Measurements from ENCODE around the gene CDHR2.
A peak's percentile ranks its signal among the peaks of the same experiment; 100 is the strongest.
"Not testable (repeated sequence)": the region's sequence is repeated elsewhere in the genome, so short reads cannot be mapped to it uniquely, and the experiment has no call there.

The CDHR2 gene

DNA sequence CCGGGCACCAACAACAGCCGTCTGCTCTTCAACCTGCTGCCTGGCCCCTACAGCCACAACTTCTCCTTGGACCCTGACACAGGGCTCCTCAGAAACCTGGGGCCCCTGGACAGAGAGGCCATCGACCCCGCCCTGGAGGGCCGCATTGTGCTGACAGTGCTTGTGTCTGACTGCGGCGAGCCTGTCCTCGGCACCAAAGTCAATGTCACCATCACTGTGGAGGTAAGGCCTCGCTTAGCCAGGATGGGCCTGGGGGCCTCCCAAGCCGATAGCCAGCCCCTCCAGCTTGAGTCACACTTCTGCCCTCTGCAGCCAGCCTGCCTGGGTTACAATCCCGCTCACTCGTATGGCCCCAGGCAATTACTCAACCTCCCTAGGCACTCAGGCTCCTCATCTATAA lies 32.2 kb downstream of the CDHR2 start:
- H3K36me3 Mint-ChIP-seq, result peaks cover 2% of the 10 kb centered on the region
- ATAC-seq (ENCODE audit: low read depth) (no peak), DNase-seq (ENCODE audit: low spot score in 2 of 2) (no peak)
- peaks cover 3% of the 10 kb centered on the region for H3K27me3 Mint-ChIP-seq
- H3K4me1 Mint-ChIP-seq, result peaks cover 7% of the 10 kb centered on the region
- H3K9me3 Mint-ChIP-seq, result no peaks in the 10 kb centered on the region
- no peak overlapping the region for H3K4me3 Mint-ChIP-seq
- H3K27ac Mint-ChIP-seq, result no peak overlapping the region

DNA sequence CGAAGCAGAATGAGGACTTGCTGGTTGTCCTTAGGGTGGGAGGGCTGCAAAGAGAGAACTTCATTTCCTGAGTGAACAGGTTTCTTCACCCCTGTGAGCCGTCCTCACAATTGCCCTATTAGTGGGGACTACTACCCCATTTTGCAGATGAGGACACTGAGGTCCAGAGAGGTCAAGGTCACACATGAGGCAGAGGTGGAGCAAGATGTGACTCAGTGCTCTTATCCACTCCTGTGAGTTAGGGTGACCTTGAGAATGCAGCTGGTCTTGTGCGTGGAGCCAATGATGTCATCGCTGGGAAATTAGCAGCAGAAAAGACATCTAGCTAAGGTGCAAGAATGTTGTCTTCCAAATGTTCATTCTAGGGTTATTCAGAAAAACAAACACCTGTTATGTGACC lies 33.9 kb downstream of the CDHR2 start:
- ATAC-seq (ENCODE audit: low read depth), result no peak
- Mint-ChIP-seq H3K36me3 (peaks cover 2% of the 10 kb centered on the region), H3K4me1 (peaks cover 2% of the 10 kb centered on the region), H3K4me3 (no peak overlapping the region), H3K27me3 (no peaks in the 10 kb centered on the region), H3K27ac (no peak overlapping the region), H3K9me3 (no peaks in the 10 kb centered on the region)
- DNase-seq (ENCODE audit: low spot score in 2 of 2), result no peak

DNA sequence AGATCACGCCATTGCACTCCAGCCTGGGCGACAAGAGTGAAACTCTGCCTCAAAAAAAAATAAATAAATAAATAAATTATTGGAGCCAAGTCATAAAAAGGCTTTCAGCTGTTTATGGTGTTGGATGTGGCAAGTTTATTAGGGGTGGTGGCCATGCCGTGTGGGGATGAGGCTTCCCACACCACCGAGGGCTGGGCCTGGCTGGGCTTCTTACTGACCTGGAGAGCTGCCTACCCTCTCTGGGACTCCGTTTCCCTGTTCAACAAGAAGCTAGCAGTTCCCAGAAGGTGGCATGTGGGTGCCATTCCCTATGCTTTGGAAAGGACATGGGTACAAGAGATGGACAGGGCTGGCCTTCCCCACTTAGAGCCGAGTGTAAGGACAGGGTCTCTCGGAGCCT lies 38.3 kb downstream of the CDHR2 start:
- Mint-ChIP-seq H3K4me3 (no peak overlapping the region), H3K27me3 (peaks cover 2% of the 10 kb centered on the region), H3K36me3 (peaks cover 2% of the 10 kb centered on the region), H3K9me3 (no peaks in the 10 kb centered on the region), H3K4me1 (no peaks in the 10 kb centered on the region), H3K27ac (no peak overlapping the region)
- no peak for ATAC-seq (ENCODE audit: low read depth)
- DNase-seq (ENCODE audit: low spot score in 2 of 2), result no peak

DNA sequence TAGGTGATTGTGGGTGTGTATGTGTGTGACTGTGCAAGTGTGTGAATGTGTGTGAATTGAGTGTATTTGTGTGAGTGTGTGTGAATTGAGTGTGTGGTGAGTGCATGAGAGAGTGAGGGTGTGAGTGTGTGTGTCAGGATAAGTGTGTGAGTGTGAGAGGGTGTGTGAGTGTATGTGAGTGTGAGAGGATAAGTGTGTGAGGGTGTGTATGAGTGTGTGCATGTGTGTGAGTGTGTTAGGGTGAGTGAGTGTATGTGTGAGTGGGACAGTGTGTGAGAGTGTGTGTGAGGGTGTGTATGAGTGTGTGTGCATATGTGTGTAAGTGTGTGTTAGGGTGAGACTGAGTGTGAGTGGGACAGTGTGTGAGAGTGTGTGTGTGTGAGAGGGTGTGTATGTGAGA lies 39.2 kb downstream of the CDHR2 start:
- Mint-ChIP-seq H3K36me3 (peaks cover 2% of the 10 kb centered on the region), H3K4me3 (no peak overlapping the region), H3K27me3 (peaks cover 2% of the 10 kb centered on the region), H3K9me3 (no peaks in the 10 kb centered on the region), H3K4me1 (no peaks in the 10 kb centered on the region), H3K27ac (no peak overlapping the region)
- ATAC-seq (ENCODE audit: low read depth), result no peak
- DNase-seq (ENCODE audit: low spot score in 2 of 2), result no peak

DNA sequence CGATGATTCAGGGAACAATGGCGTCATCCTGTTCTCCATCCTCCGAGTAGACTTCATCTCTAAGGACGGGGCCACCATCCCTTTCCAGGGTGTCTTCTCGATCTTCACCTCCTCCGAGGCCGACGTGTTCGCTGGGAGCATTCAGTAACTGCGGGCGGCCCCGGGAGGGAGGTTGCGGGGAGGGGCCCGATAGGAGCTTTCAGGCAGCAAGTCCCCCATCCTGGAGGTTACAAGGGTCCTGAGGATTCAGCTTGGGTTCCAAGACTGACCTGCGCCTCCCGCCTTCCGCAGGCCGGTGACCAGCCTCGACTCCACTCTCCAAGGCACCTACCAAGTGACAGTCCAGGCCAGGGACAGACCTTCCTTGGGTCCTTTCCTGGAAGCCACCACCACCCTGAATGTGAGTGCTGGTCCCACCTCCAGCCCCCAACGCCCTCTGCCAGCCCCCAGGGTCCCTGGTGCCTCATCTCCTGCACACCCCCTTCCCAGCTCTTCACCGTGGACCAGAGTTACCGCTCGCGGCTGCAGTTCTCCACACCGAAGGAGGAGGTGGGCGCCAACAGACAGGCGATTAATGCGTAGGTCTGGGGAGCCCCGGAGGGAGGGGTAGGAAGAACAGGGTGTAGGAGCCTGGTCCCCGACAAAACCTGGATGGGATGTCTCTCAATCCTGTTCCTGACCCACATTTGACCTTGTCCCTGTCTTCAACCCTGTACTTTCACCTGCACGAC lies 40.1 kb downstream of the CDHR2 start:
- H3K36me3 Mint-ChIP-seq, result peaks cover 2% of the 10 kb centered on the region
- H3K27me3 Mint-ChIP-seq, result peaks cover 2% of the 10 kb centered on the region
- no peaks in the 10 kb centered on the region for H3K9me3 Mint-ChIP-seq
- ATAC-seq (ENCODE audit: low read depth) (no peak), DNase-seq (ENCODE audit: low spot score in 2 of 2) (no peak)
- no peak overlapping the region for H3K27ac Mint-ChIP-seq
- H3K4me1 Mint-ChIP-seq, result no peaks in the 10 kb centered on the region
- no peak overlapping the region for H3K4me3 Mint-ChIP-seq

DNA sequence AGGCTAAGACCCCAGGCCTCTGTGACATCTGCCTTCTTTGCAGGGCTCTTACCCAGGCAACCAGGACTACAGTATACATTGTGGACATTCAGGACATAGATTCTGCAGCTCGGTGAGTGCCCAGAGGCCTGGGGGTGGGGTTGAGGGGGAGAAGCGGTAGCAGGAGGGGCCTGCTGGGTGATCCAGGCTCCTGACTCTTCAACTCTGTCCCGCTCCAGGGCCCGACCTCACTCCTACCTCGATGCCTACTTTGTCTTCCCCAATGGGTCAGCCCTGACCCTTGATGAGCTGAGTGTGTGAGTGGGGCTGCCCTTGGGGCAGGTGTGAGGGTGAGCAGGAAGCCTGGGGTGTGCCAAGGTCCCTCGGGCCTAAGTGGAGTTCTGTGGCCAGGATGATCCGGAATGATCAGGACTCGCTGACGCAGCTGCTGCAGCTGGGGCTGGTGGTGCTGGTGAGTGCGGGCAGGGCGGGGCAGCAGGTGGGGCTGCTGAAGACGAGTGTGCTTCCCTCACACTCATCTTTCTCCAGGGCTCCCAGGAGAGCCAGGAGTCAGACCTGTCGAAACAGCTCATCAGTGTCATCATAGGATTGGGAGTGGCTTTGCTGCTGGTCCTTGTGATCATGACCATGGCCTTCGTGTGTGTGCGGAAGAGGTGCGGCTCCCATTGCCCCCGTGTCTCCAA lies 41.0 kb downstream of the CDHR2 start:
- Mint-ChIP-seq H3K27me3 (peaks cover 2% of the 10 kb centered on the region), H3K36me3 (peaks cover 2% of the 10 kb centered on the region), H3K4me1 (no peaks in the 10 kb centered on the region), H3K9me3 (no peaks in the 10 kb centered on the region), H3K27ac (no peak overlapping the region), H3K4me3 (no peak overlapping the region)
- DNase-seq (ENCODE audit: low spot score in 2 of 2) (no peak), ATAC-seq (ENCODE audit: low read depth) (no peak)

DNA sequence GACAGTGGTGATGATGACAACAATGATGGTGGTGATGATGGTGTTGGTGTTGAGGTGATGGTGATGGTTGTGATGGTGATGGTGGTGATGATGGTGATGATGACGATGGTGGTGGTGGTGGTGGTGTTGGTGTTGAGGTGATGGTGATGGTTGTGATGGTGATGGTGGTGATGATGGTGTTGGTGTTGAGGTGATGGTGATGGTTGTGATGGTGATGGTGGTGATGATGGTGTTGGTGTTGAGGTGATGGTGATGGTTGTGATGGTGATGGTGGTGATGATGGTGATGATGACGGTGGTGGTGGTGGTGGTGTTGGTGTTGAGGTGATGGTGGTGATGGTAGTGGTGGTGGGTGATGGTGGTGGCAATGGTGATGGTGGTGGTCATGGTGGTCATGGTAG lies 42.5 kb downstream of the CDHR2 start:
- not testable (repeated sequence) for H3K27me3 Mint-ChIP-seq; H3K4me3 Mint-ChIP-seq; DNase-seq (ENCODE audit: low spot score in 2 of 2); H3K27ac Mint-ChIP-seq; H3K4me1 Mint-ChIP-seq; ATAC-seq (ENCODE audit: low read depth); H3K36me3 Mint-ChIP-seq; H3K9me3 Mint-ChIP-seq

DNA sequence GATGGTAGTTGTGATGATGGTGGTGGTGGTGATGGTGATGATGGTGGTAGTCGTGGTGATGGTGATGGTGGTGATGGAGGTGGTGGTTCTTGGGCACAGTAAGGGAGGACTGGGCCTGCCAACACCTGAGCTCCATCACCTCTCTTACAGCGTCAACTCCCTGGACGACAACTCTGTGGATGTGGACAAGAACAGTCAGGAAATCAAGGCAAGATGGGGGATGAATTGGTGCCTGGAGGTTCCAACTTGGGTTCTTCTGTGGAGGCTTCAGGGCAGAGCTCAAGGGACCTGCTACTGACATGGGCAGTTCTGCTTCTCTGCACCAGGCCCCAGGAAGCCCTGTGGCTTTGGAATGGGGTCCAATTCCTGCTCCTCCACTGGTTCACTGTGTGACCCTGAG lies 43.4 kb downstream of the CDHR2 start:
- peaks cover 6% of the 10 kb centered on the region for H3K4me1 Mint-ChIP-seq
- no peak overlapping the region for H3K4me3 Mint-ChIP-seq
- H3K36me3 Mint-ChIP-seq, result no peaks in the 10 kb centered on the region
- DNase-seq (ENCODE audit: low spot score in 2 of 2) (no peak), ATAC-seq (ENCODE audit: low read depth) (no peak)
- peaks cover 2% of the 10 kb centered on the region for H3K27me3 Mint-ChIP-seq
- H3K27ac Mint-ChIP-seq, result no peak overlapping the region
- no peaks in the 10 kb centered on the region for H3K9me3 Mint-ChIP-seq

DNA sequence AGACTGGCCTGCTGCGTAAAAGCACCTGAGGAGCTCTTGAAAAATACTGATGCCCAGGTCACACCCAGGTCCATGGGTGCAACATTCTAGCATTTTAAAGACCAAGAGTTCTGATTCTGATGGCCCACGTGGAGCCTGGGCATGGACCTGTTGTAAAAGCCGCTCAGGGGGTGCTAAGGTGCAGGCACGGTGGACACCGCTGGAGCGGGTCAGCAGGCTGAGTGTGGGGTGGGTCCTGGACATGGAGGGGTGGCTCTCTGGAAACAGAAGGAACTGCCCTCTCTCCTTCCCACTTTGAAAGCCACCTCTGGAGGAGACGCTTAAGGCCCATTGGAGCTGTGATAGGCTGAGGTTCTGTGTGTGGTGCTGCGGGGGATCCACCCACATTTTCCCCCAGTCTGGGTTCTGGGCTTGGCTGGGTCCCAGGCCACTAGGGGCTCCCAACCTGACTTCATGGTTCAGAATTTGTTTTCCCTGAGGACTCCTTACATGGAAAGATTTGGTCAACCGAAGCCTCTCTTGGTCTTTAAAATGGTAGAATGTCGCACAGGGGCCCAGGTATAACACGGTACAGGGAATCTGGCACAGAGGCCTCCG lies 44.2 kb downstream of the CDHR2 start:
- Mint-ChIP-seq H3K9me3 (no peaks in the 10 kb centered on the region), H3K4me1 (peaks cover 6% of the 10 kb centered on the region), H3K27ac (no peak overlapping the region), H3K36me3 (no peaks in the 10 kb centered on the region), H3K4me3 (no peak overlapping the region), H3K27me3 (peaks cover 1% of the 10 kb centered on the region)
- ATAC-seq (ENCODE audit: low read depth), result no peak
- no peak for DNase-seq (ENCODE audit: low spot score in 2 of 2)

DNA sequence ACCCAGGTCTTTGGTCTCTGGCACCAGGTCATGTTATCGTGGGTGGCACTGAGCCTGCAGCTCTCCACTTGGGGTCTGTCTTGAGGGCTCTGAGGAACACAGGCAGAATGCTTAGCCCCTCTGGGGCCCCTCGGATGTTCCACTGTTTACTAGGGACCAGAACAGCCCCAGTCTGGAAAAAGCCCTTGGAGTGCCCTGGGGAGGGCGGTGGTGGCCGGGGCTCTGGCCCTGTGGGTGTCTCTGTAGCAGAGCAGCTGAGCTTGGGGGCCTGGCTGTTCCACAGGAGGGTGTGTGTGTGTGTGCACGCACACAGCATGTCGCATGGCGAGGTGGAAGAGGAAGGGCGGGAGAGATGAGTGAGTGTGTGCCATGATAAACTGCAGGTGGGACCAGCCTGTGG lies 45.4 kb downstream of the CDHR2 start:
- Mint-ChIP-seq H3K27me3 (no peaks in the 10 kb centered on the region), H3K36me3 (no peaks in the 10 kb centered on the region), H3K4me3 (peak overlapping the region; percentile 12), H3K4me1 (peaks cover 6% of the 10 kb centered on the region), H3K27ac (no peak overlapping the region), H3K9me3 (no peaks in the 10 kb centered on the region)
- ATAC-seq (ENCODE audit: low read depth) (no peak), DNase-seq (ENCODE audit: low spot score in 2 of 2) (no peak)

DNA sequence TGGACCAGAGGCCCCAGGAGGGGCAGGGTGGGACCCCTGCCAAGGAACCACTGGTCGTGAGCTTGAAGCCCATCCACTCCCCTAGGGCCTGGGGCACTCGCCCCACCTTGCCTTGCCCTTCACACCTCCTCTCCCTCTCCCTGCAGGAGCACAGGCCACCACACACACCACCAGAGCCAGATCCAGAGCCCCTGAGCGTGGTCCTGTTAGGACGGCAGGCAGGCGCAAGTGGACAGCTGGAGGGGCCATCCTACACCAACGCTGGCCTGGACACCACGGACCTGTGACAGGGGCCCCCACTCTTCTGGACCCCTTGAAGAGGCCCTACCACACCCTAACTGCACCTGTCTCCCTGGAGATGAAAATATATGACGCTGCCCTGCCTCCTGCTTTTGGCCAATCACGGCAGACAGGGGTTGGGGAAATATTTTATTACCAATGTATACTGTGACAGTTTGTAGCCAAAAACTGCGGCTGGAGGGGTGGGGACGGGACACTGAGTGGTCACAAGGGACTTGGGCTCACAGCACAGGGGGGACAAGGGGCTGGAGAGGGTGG lies 46.3 kb downstream of the CDHR2 start:
- no peak for DNase-seq (ENCODE audit: low spot score in 2 of 2)
- Mint-ChIP-seq H3K36me3 (no peaks in the 10 kb centered on the region), H3K27ac (no peak overlapping the region), H3K9me3 (no peaks in the 10 kb centered on the region), H3K4me3 (no peak overlapping the region), H3K4me1 (peaks cover 6% of the 10 kb centered on the region), H3K27me3 (no peaks in the 10 kb centered on the region)
- no peak for ATAC-seq (ENCODE audit: low read depth)

DNA sequence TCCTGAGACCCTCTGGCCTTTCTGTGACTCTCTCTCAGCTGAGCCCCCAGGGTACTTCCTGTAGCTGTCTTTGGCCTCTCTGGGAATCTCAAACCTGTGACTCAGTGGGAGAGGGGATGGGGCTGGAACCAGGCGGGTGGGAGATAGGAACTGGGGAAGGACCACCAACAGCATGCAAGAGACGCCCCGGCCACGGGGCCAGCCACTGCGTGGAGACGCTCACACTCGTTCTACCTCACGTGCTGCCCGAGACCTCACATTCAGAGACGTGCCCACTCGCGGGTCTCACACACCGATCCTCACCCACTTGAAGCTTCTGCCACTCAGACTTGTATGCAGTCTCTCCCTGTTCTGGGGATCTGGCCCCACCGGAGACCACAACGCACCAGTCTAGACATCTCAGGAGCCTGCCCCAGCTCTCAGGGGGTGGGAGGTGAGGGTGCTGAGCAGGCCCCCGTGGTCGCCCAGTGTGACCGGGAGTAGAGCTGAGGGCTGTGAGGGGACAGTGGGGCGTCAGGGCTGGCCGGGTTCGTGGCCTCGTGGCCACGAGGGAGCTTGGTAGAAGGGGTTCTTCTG lies 47.0 kb downstream of the CDHR2 start:
- peak overlapping the region; percentile 75 for H3K27ac Mint-ChIP-seq
- DNase-seq (ENCODE audit: low spot score in 2 of 2), result no peak

DNA sequence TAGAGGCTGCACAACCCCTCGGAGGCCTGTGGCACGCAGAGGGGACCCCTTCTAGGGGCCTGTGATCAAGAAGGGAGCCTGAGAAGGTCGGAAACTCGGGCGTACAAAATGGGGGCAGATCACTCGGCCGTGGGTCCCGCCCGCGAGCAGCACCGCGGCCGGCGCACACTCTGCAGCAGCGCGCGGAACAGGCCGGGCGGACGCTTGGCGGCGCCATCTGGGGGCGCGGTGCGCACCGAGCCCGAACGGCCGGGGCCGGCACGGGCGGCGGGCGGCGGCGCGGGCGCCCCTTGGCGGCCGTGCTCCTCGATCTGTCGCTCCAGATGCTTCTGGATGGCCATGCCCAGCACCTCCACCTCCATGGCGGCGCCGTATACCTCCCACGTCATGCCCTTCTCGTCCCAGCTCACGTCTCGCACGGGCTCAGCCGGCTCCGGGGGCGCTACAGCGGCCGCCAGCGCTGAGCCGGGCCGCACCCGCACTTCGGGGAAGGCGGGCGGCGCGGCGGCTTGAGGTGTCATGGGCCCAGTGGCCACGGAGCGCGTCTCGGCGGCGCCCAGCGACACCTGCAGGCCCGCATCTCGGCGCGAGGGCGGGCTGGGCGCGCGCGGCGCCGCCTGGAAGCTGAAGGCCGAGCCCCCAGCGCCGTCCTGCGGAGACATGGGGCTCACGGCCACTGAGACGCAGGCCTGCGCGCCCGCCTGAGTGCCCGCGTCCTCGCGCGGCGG lies 47.7 kb downstream of the CDHR2 start:
- no peaks in the 10 kb centered on the region for H3K36me3 Mint-ChIP-seq
- H3K4me3 Mint-ChIP-seq, result peak overlapping the region; percentile 83
- no peaks in the 10 kb centered on the region for H3K27me3 Mint-ChIP-seq
- peak in 1 of 2 donors; percentile 50 for DNase-seq (ENCODE audit: low spot score in 2 of 2)
- no peaks in the 10 kb centered on the region for H3K9me3 Mint-ChIP-seq
- peak overlapping the region; percentile 75 for H3K27ac Mint-ChIP-seq
- peak; percentile 88 for ATAC-seq (ENCODE audit: low read depth)
- H3K4me1 Mint-ChIP-seq, result peaks cover 6% of the 10 kb centered on the region

More for the DNA sequence above, 47.0 kb downstream of the CDHR2 start:
- H3K9me3 Mint-ChIP-seq, result no peaks in the 10 kb centered on the region
- H3K4me1 Mint-ChIP-seq, result peaks cover 6% of the 10 kb centered on the region
- peak overlapping the region; percentile 83 for H3K4me3 Mint-ChIP-seq
- no peak for ATAC-seq (ENCODE audit: low read depth)
- H3K27me3 Mint-ChIP-seq, result no peaks in the 10 kb centered on the region
- H3K36me3 Mint-ChIP-seq, result no peaks in the 10 kb centered on the region
